PC-3 (cell line): ENCODE results near the gene ZRANB1. TPM values are rescaled to one million over a fixed set of nuclear protein-coding genes. Genes with fewer than 3 reads are reported as not detected.

Source experiments
- ATAC-seq: fragments of 200-7000 bp; cut with Tn5 transposase; 2 replicates; pipeline ENCODE4 v1.9.1; 2020; ENCODE audit warnings: mild to moderate bottlenecking, moderate library complexity
- BruUV-seq: library from RNA; stranded (reverse); fragments of 400-500 nt; replicated peaks from 2 replicates; lab custom pipeline; 2021; lab: Mats Ljungman, UMichigan
- CTCF ChIA-PET: fragments of 300-600 bp; sonication (Branson Sonifier 250); formaldehyde crosslinking; loops from one replicate; lab custom pipeline; 2022; ENCODE audit warnings: antibody characterized with exemption; lab: Charles Lee
- POLR2A ChIA-PET: fragments of 300-600 bp; sonication (Branson Sonifier 250); formaldehyde crosslinking; loops from one replicate; lab custom pipeline; 2022; ENCODE audit warnings: antibody characterized with exemption; ENCODE audit not compliant: unreplicated experiment; lab: Charles Lee
- DNase-seq: peaks from one replicate; pipeline ENCODE4 v3.0.0-alpha.2; 2015
- H2AFZ ChIP-seq: fragments of 300-600 bp; sonication (generic); 2 replicates; pipeline ENCODE4 v1.6.0; 2016; ENCODE audit warnings: antibody characterized with exemption, low read length
- H3F3A ChIP-seq: fragments of 300-600 bp; sonication (generic); one replicate; pipeline ENCODE4 v1.6.0; 2017; ENCODE audit warnings: antibody characterized with exemption, low read length, control low read depth, mild to moderate bottlenecking; ENCODE audit not compliant: unreplicated experiment
- H3K27ac ChIP-seq: fragments of 300-600 bp; sonication (generic); 2 replicates; pipeline ENCODE4 v1.5.1; 2016; ENCODE audit warnings: mild to moderate bottlenecking, low read length
- H3K27me3 ChIP-seq: fragments of 300-600 bp; sonication (generic); 2 replicates; pipeline ENCODE4 v1.6.1; 2016; ENCODE audit warnings: low read length, mixed read lengths
- H3K36me3 ChIP-seq: fragments of 300-600 bp; sonication (generic); 2 replicates; pipeline ENCODE4 v1.6.1; 2016; ENCODE audit warnings: low read depth, mixed run types, low read length, mixed read lengths
- H3K4me1 ChIP-seq: fragments of 300-600 bp; sonication (generic); 2 replicates; pipeline ENCODE4 v1.5.1; 2016; ENCODE audit warnings: low read length; ENCODE audit not compliant: insufficient read depth
- H3K4me2 ChIP-seq: fragments of 300-600 bp; sonication (generic); 2 replicates; pipeline ENCODE4 v1.6.0; 2016; ENCODE audit warnings: low read length
- H3K4me3 ChIP-seq: fragments of 300-600 bp; sonication (generic); 2 replicates; pipeline ENCODE4 v1.5.1; 2016; ENCODE audit warnings: mild to moderate bottlenecking, low read length, mixed read lengths
- H3K79me2 ChIP-seq: fragments of 300-600 bp; sonication (generic); 2 replicates; pipeline ENCODE4 v1.6.1; 2017; ENCODE audit warnings: low read length, mixed read lengths
- H3K9ac ChIP-seq: fragments of 300-600 bp; sonication (generic); 2 replicates; pipeline ENCODE4 v1.6.0; 2016; ENCODE audit warnings: mild to moderate bottlenecking, low read length
- H3K9me2 ChIP-seq: fragments of 300-600 bp; sonication (generic); replicated peaks from 2 replicates; pipeline ENCODE4 v1.6.1; 2016; ENCODE audit warnings: mixed run types, low read length, mixed read lengths
- H3K9me3 ChIP-seq: fragments of 300-600 bp; sonication (generic); 2 replicates; pipeline ENCODE4 v1.6.1; 2016; ENCODE audit warnings: low read length, mixed read lengths
- H4K20me1 ChIP-seq: fragments of 300-600 bp; sonication (generic); 2 replicates; pipeline ENCODE4 v1.6.1; 2016; ENCODE audit warnings: low read length, mixed read lengths
- EZH2 ChIP-seq: fragments of 300-600 bp; sonication (generic); IDR thresholded peaks from one replicate; pipeline ENCODE4 v1.6.1; 2017; ENCODE audit warnings: antibody characterized with exemption, mild to moderate bottlenecking, low read length; ENCODE audit not compliant: unreplicated experiment
- EZH2phosphoT487 ChIP-seq: fragments of 300-600 bp; sonication (generic); IDR thresholded peaks from 2 replicates; pipeline ENCODE4 v1.6.1; 2018; ENCODE audit warnings: mild to moderate bottlenecking, antibody characterized with exemption, low read length, borderline replicate concordance
- intact Hi-C: fragments of 100-400 bp; cut with micrococcal nuclease; formaldehyde crosslinking; loops from 2 replicates; pipeline ENCODE4 v1.9.0; 2023
- total RNA-seq: library from RNA; depleted of rRNA; stranded (reverse); fragments of >200 nt; gene quantifications from 2 replicates; pipeline ENCODE4 v1.2.3, GENCODE V29; 2014
- TF ChIP-seq, protein P1 (sequence below): fragments of 300-600 bp; sonication (generic); conservative IDR thresholded peaks from 2 replicates; pipeline ENCODE4 v1.5.1; 2017; ENCODE audit warnings: antibody characterized with exemption, low read depth, mild to moderate bottlenecking, low read length

Gene ZRANB1
- total RNA-seq, 1 experiment from 2014 or later = 12.8 TPM

- Histone ChIP-seq H3K79me2 (peaks cover 82% of the 10 kb centered on the region), H3K4me2 (no peak overlapping the region), H3K9me2 (no peaks in the 10 kb centered on the region), H3K9me3 (no peaks in the 10 kb centered on the region), H3K4me3 (no peak overlapping the region), H3K9ac (no peak overlapping the region), H3K27me3 (no peaks in the 10 kb centered on the region), H2AFZ (no peak overlapping the region), H3F3A (no peaks in the 10 kb centered on the region), H3K27ac (no peak overlapping the region), H4K20me1 (peaks cover 7% of the 10 kb centered on the region; the same call in 1 of the 2 replicates), H3K4me1 (no peaks in the 10 kb centered on the region), H3K36me3 (no peaks in the 10 kb centered on the region)
- intact Hi-C loops = no loop called here
- ATAC-seq = no peak
- no peak for DNase-seq
- BruUV-seq = no TSS peak
- ChIA-PET POLR2A (no interaction called here), CTCF (interaction anchor here (0.6 kb wide), 1 partner anchor 8 kb away, joined by 9 read pairs; no protein-coding TSS in a partner anchor)
- TF ChIP-seq EZH2 (no peak), EZH2phosphoT487 (no peak)
- TF ChIP-seq, protein P1, sequence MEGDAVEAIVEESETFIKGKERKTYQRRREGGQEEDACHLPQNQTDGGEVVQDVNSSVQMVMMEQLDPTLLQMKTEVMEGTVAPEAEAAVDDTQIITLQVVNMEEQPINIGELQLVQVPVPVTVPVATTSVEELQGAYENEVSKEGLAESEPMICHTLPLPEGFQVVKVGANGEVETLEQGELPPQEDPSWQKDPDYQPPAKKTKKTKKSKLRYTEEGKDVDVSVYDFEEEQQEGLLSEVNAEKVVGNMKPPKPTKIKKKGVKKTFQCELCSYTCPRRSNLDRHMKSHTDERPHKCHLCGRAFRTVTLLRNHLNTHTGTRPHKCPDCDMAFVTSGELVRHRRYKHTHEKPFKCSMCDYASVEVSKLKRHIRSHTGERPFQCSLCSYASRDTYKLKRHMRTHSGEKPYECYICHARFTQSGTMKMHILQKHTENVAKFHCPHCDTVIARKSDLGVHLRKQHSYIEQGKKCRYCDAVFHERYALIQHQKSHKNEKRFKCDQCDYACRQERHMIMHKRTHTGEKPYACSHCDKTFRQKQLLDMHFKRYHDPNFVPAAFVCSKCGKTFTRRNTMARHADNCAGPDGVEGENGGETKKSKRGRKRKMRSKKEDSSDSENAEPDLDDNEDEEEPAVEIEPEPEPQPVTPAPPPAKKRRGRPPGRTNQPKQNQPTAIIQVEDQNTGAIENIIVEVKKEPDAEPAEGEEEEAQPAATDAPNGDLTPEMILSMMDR = no peak
Measured at GRCh38 chr10:124955243-124955642, 13.3 kb downstream of the ZRANB1 start.

GRCh38 chr10:124955868-124956267 lies 13.9 kb downstream of the ZRANB1 start:
- Histone ChIP-seq H3K4me1 (no peaks in the 10 kb centered on the region), H3K79me2 (peaks cover 81% of the 10 kb centered on the region), H3F3A (no peaks in the 10 kb centered on the region), H3K4me3 (no peak overlapping the region), H3K9me3 (no peaks in the 10 kb centered on the region), H3K27ac (no peak overlapping the region), H3K9me2 (no peaks in the 10 kb centered on the region), H3K9ac (no peak overlapping the region), H3K4me2 (no peak overlapping the region), H2AFZ (no peak overlapping the region), H3K27me3 (no peaks in the 10 kb centered on the region), H3K36me3 (no peaks in the 10 kb centered on the region), H4K20me1 (peaks cover 7% of the 10 kb centered on the region; the same call in 1 of the 2 replicates)
- DNase-seq = no peak
- TF ChIP-seq EZH2 (no peak), EZH2phosphoT487 (no peak)
- TF ChIP-seq, protein P1 = no peak
- intact Hi-C loops = no loop called here
- no peak for ATAC-seq
- CTCF ChIA-PET = no interaction called here
- POLR2A ChIA-PET = no interaction called here
- no TSS peak for BruUV-seq

GRCh38 chr10:124956764-124957163 lies 14.8 kb downstream of the ZRANB1 start:
- no peak overlapping the region for H3K4me2 ChIP-seq
- BruUV-seq = no TSS peak
- peaks cover 81% of the 10 kb centered on the region for H3K79me2 ChIP-seq
- no peak overlapping the region for H2AFZ ChIP-seq
- no peaks in the 10 kb centered on the region for H3K9me3 ChIP-seq
- H3K27ac ChIP-seq = no peak overlapping the region
- TF ChIP-seq EZH2phosphoT487 (no peak), EZH2 (no peak)
- TF ChIP-seq, protein P1 = no peak
- no peak overlapping the region for H3K4me3 ChIP-seq
- no peaks in the 10 kb centered on the region for H3F3A ChIP-seq
- H3K27me3 ChIP-seq = no peaks in the 10 kb centered on the region
- peaks cover 7% of the 10 kb centered on the region; the same call in 1 of the 2 replicates for H4K20me1 ChIP-seq
- no peak for ATAC-seq
- H3K9ac ChIP-seq = no peak overlapping the region
- intact Hi-C loops = no loop called here
- no peaks in the 10 kb centered on the region for H3K36me3 ChIP-seq
- H3K9me2 ChIP-seq = no peaks in the 10 kb centered on the region
- ChIA-PET CTCF (no interaction called here), POLR2A (no interaction called here)
- no peak for DNase-seq
- no peaks in the 10 kb centered on the region for H3K4me1 ChIP-seq
